Middle frontal gyrus (tissue), 1 donor: ENCODE data around the gene PPP3CA.
"Not testable (repeated sequence)": the region's sequence is repeated elsewhere in the genome, so short reads cannot be mapped to it uniquely, and the experiment has no call there.

Experiments used
- DNase-seq: peaks from one replicate; pipeline ENCODE4 v3.0.0-alpha.2; 2015; ENCODE audit warnings: low spot score; ENCODE audit errors: extremely low spot score

PPP3CA gene

DNA sequence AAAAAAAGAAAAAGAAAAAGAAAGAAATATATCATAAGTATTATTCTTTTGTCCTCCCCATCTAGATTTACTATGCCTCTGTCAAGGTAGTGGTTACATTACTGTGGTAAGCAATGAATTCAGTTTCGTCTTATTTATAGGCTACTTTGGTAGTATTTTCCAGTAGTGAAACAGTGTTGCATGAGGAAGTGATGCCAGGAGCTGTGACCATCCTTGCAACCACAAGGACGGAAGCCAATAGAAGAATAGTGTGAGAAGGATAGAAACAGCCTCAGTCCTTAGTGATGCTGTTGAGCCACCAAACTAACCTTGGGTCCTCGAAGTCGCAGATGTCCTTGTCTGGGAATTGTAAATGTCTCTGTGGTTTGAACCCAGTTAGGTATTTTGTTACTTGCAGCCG, 328.5 kb downstream of the PPP3CA start:
- DNase-seq: no peak

- DNase-seq: no peak
These were observed 332.9 kb downstream of the PPP3CA start for GRCh38 chr4:101014417-101014816.

- DNase-seq: no peak
These were observed 336.3 kb downstream of the PPP3CA start for GRCh38 chr4:101010987-101011386.

DNA sequence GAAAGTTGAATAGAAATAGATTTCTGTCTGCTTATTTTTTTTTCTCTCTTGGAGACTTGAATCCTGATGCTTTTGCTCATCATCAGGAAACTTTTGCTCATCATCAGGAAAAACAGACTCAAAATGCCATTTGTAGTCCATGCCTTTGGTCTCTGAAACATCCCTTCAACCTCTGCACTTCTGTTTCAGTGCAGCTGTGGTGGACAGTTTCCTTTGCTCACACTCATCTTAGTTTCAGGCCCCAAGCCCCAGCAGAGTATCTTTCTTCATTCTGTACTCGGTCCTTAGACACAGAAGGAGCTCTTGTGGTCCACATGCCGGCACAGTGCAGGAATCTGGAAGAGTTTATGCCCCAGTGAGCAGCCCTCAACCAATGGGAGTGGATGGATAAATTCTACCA, 337.9 kb downstream of the PPP3CA start:
- DNase-seq: no peak

GRCh38 chr4:101008503-101008902, 338.8 kb downstream of the PPP3CA start:
- DNase-seq: no peak

DNA sequence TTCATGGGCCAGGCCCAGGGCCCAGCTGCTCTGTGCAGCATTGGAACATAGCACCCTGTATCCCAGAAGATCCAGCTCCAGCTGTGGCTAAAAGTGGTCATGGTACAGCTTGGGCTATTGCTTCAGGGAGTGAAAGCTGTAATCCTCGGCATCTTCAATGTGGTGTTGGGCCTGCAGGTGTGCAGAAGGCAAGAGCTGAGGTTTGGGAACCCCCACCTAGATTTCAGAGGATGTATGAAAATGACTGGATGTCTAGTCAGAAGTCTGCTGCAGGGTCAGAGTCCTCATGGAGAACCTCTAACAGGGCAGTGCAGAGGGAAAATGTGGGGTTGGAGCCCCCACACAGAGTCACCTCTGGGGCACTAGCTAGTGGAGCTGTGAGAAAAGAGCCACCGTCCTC, 341.7 kb downstream of the PPP3CA start:
- no peak for DNase-seq

GRCh38 chr4:101000496-101000895, 346.8 kb downstream of the PPP3CA start:
- DNase-seq: no peak

- DNase-seq: no peak
These were observed 351.7 kb downstream of the PPP3CA start for GRCh38 chr4:100995671-100996070.

DNA sequence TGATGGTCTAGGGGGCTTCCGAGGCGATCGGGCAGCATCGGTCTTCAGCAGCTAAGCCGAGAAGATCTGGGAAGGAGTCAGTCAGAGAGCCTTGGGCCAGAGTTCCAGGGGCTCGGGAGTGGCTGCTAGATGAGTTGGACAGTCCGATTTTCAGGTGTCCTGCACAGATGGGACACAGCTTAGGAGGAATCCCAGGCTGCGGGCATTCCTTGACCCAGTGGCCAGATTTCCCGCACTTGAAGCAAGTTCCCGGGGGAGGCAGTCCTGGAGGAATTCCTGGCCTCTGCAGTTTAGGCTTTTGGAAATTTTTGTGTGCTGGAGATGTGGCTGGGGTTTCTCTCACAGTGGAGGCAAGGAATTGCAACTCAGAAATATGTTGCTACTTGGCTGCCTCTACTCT, 352.3 kb downstream of the PPP3CA start:
- not testable (repeated sequence) for DNase-seq

- not testable (repeated sequence) for DNase-seq
These were observed 355.8 kb downstream of the PPP3CA start for GRCh38 chr4:100991332-100992069.

DNA sequence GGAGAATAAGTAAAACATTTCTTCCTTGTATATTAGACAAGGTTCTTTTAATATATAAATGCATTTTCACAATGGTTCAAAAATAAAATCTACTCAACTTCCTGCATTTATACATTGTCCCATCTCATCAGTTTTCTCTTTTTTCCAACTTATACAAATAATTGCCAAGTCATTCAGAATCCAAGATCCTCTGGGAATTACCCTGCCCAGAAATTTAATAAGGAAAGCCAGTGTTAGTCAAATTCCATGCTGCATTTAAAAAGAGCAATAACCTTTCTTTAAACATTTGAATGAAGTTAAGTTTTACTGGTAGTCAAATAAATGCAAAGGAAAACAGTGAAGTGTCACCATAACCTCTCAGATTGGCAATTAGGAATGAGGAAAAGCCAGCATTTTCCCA, 357.9 kb downstream of the PPP3CA start:
- no peak for DNase-seq

DNA sequence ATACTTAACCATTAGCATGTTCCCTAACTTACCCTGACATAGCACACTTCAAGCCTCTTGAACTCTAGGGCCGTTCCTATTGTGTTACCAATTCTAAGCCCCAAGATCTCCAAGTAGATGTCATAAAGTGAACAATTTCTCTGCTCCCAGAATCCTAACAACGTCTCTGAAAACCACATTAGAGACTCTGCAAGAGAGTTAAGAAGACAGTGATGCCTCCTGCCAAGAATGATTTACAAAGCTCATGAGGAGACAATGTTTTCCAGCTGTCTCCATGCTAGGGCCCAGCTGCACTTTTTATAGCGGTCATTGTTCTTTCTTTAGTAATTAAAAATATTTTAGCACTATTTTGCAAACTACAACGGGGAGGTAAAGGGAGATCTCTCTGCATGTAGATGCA, 358.4 kb downstream of the PPP3CA start:
- DNase-seq: no peak

- no peak for DNase-seq
These were observed 360.9 kb downstream of the PPP3CA start for GRCh38 chr4:100986360-100986868.

DNA sequence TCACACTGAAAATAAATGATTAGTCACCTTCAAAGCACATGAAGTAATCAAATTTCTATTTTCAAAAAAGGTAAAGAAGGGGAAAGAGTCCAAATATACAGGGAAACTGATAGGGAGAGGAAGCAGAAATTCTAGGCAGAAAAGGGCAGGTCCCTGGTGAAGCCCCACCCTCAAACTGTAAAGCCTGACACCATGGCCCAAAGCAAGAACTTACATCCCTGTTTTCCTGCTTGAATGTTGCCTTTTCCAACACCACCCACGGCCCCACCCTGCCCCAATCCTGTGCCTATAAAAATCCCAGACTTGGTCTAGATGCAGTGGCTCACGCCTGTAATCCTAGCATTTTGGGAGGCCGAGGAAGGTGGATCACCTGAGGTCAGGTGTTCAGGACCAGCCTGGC, 361.8 kb downstream of the PPP3CA start:
- DNase-seq: no peak

GRCh38 chr4:100984901-100985300, 362.4 kb downstream of the PPP3CA start:
- no peak for DNase-seq

DNA sequence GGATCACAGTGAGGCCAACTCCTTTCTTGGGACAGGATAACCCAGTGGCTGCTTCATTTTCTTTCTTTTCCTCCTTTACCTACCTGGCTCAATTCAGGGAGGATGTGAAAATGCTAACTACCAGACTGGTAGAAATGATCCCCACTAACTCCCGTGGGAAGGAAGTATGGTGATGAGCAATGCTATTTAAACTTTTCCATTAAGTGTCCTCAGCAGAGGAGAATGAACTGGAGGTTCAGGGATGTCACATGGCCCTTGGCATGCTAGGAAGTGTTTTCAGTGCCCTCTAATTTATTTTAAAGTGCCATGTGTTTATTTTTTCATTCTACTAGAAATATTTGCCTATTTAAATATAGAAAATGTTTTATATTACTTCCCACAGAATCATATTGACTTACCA, 363.9 kb downstream of the PPP3CA start:
- no peak for DNase-seq

DNA sequence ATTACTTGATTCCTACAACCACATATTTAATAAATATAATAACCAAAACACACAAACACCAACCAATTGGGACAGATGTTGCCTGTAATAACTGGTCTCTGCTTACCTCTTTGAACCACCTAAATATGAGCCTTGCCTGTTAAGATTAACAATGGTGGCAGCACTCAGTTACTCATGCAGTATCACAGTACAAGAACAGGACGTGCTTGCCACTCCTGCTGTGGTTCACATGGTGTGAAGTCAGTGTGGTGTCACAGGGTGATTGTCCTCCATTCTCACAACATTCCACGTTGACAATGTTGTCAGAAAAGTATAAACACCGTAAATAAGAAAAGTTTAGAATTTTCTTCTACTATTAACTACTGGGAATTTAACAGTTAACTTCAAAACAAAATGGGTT, 365.0 kb downstream of the PPP3CA start:
- no peak for DNase-seq

GRCh38 chr4:100981447-100982204, 365.7 kb downstream of the PPP3CA start:
- no peak for DNase-seq

DNA sequence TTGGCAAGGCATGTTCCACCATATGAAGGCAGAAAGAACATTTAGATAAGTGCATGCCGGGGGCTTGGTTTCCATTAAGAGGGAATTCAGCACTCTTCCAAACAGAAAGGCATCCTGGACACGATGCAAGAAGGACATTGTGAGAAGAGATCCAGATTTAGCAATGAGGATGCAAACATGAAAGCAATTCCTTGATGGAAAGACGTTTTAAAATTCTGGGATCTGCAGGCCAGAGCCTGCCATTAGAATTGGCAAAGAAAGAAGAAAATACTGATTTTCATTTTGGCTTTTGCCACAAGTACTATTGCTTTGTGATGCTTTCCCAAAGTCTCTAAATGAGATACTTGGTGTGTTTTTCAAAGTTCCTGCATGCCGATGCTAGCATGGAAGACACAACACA, 367.6 kb downstream of the PPP3CA start:
- DNase-seq: no peak

DNA sequence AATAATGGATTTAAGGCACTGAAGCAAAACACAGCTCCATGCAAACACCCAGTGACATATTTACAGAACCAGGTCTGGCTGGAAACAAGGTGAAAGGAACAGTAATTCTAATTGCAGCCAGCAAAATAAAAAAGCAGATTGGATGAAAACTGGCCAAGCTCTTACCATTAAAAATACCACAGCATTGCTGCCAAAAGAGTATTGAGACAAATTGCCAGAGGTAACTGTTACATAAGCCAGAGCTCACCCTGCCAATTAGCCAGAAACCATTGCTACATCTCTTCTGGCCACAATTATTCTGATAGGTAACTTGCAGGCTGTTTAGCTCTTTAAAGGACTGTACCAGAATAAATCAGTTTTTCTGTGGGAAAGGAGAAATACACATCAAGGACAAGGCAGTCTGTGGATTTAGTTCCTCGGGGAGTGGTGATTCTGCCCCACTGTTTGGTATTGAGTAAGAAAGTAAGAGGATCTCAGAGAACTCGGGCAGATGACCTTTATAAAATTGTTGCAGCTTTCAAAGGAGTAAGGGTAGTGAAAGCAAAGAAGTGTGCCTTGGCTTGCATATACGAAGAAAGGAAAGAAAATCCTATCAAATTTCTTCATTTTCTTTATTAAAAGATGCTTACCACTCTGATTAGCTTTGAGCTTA, 369.5 kb downstream of the PPP3CA start:
- no peak for DNase-seq

GRCh38 chr4:100977274-100977673, 370.1 kb downstream of the PPP3CA start:
- DNase-seq: no peak
